Naive B cell (primary cell): ENCODE data around the gene NDUFB2. TPM values are rescaled to one million over a fixed set of nuclear protein-coding genes. Genes with fewer than 3 reads are reported as not detected.
A peak's percentile ranks its signal among the peaks of the same experiment; 100 is the strongest.
"Not testable (repeated sequence)": the region's sequence is repeated elsewhere in the genome, so short reads cannot be mapped to it uniquely, and the experiment has no call there.

Source experiments
- ATAC-seq, 2 donors: fragments of 150-1000 bp; cut with Tn5 transposase; 2 replicates each; pipeline ENCODE4 v1.10.0; 2021; ENCODE audit warnings: low read depth in 2 of 2, mild to moderate bottlenecking in 2 of 2, moderate library complexity in 2 of 2
- DNase-seq: peaks from one replicate; pipeline ENCODE4 v3.0.0; 2022
- H3K27ac Mint-ChIP-seq, 6 donors: one replicate each; pipeline ENCODE4 v1.8.0; 2020 to 2022; ENCODE audit warnings: mild to moderate bottlenecking in 6 of 6, mixed read lengths in 6 of 6, moderate library complexity in 5 of 6, inconsistent platforms in 2 of 6
- H3K27me3 Mint-ChIP-seq, 3 donors: one replicate each; pipeline ENCODE4 v1.8.0; 2021 to 2022; ENCODE audit warnings: mixed read lengths in 3 of 3, mild to moderate bottlenecking in 1 of 3
- H3K36me3 Mint-ChIP-seq, 2 donors: one replicate each; pipeline ENCODE4 v1.8.0; 2020 to 2022; ENCODE audit warnings: mixed read lengths in 2 of 2, inconsistent platforms in 1 of 2, mild to moderate bottlenecking in 1 of 2
- H3K4me1 Mint-ChIP-seq, 3 donors: one replicate each; pipeline ENCODE4 v1.8.0; 2020 to 2022; ENCODE audit warnings: mixed read lengths in 3 of 3, inconsistent platforms in 1 of 3, mild to moderate bottlenecking in 1 of 3, moderate library complexity in 1 of 3
- H3K4me3 Mint-ChIP-seq, 8 donors: one replicate each; pipeline ENCODE4 v1.8.0; 2020 to 2022; ENCODE audit warnings: mild to moderate bottlenecking in 8 of 8, mixed read lengths in 8 of 8, moderate library complexity in 8 of 8, inconsistent platforms in 2 of 8
- H3K9me3 Mint-ChIP-seq, 7 donors: one replicate each; pipeline ENCODE4 v1.8.0; 2020 to 2022; ENCODE audit warnings: mixed read lengths in 7 of 7, mild to moderate bottlenecking in 5 of 7, inconsistent platforms in 2 of 7, moderate library complexity in 1 of 7
- polyA plus RNA-seq, 6 donors: library from polyadenylated mRNA; unstranded; fragments of 300-500 nt; fragmentation: Illumina TruSeq; gene quantifications; one replicate each; pipeline ENCODE4 v1.2.3, GENCODE V29; 2021; ENCODE audit warnings: low read depth in 6 of 6

NDUFB2 gene
- polyA plus RNA-seq, 6 donors from 2014 or later: 298 to 433 (median 362) TPM

DNA sequence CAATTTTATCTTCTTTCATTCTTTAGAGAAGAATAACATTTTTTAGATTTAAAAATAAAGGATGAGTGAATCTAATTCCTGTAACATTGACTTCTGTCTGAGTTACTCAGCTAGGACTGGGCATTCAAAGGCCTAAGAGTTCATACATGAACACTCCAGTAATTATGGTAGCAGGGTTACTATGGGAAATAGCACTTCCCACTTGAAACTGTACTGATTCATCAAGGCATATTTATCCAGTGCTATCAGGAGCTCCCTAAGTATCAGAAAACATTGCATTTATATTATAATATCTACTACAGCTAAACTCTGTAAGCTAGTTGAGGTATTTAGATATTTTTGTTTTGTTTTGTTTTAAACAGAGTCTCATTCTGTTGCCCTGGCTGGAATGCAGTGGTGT, 41.8 kb downstream of the NDUFB2 start:
- H3K4me1 Mint-ChIP-seq: no peaks in the 10 kb centered on the region
- peaks cover 16 to 18% of the 10 kb centered on the region in 2 donors for H3K36me3 Mint-ChIP-seq
- ATAC-seq (no peak), DNase-seq (no peak)
- H3K4me3 Mint-ChIP-seq: no peak overlapping the region
- H3K27me3 Mint-ChIP-seq: no peaks in the 10 kb centered on the region
- H3K9me3 Mint-ChIP-seq: no peaks in the 10 kb centered on the region
- H3K27ac Mint-ChIP-seq: no peak overlapping the region

DNA sequence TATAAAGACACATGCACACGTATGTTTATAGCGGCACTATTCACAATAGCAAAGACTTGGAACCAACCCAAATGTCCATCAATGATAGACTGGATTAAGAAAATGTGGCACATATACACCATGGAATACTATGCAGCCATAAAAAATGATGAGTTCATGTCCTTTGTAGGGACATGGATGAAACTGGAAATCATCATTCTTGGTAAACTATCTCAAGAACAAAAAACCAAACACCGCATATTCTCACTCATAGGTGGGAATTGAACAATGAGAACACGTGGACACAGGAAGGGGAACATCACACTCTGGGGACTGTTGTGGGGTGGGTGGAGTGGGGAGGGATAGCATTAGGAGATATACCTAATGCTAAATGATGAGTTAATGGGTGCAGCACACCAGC, 46.7 kb downstream of the NDUFB2 start:
- not testable (repeated sequence) for ATAC-seq, H3K27me3 Mint-ChIP-seq, H3K4me3 Mint-ChIP-seq, DNase-seq, H3K9me3 Mint-ChIP-seq, H3K27ac Mint-ChIP-seq
- Mint-ChIP-seq H3K4me1 (peaks cover 10 to 12% (median 10%) of the 10 kb centered on the region in 3 donors), H3K36me3 (peaks cover 7 to 21% of the 10 kb centered on the region in 2 donors)

DNA sequence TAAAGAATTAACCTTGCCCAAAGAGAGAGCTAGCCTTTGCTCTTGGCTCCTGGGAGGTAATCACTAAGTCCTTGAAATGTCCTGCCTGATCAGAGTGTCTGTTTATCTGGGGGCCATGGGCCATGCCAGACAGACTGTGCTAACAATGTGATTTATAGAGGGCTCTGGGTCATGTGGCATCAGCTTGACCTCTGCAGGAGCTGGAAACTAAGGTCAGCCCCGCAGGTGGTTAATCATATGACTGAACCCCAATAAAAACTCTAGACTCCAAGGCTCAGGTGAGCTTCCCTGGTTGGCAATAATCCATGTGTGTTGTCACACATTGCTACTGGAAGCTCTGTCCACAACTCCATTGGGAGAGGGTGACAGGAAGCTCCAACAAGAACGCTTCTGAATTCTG, 47.5 kb downstream of the NDUFB2 start:
- H3K27me3 Mint-ChIP-seq: no peaks in the 10 kb centered on the region
- no peak overlapping the region for H3K27ac Mint-ChIP-seq
- ATAC-seq (no peak), DNase-seq (no peak)
- H3K4me1 Mint-ChIP-seq: peaks cover 10 to 12% (median 10%) of the 10 kb centered on the region in 3 donors
- peaks cover 7 to 17% of the 10 kb centered on the region in 2 donors for H3K36me3 Mint-ChIP-seq
- no peaks in the 10 kb centered on the region for H3K9me3 Mint-ChIP-seq
- H3K4me3 Mint-ChIP-seq: no peak overlapping the region

DNA sequence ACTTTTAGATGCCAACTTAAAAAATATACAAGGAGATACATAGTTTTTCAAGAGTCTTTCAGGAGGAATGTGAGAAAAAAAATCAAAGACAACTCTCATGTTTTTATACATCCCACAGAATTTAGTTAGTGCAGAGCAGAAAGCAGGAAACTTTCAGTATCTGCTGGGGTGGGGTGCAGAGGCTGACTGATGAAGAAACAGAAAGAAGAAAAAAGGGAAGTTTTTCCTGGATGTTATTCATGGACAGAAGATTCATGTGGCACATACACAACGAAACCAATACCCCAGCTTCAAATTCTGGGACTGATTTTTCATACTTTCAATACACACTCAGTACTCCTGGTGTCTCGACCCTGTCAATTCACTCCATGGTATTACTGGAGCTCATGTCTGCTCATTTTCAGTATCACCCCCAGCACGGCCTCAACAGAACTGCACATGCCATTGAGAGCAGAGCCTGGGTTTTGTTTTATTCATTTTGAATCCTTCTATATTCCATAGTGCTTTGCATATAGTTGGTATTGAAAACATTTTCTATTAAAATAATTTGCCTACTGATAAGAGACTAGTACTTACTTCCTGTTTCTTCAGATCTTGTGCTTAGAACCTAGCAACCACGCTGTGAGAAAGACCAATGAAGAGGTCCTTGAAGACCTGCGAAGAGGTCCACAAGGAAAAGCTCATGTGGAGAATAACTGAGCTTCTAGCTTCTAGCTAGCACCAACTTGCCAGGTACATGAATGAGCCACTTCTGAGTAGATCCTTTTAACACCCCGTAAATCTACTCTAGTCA, 49.0 kb downstream of the NDUFB2 start:
- H3K4me1 Mint-ChIP-seq: peaks cover 10 to 12% (median 10%) of the 10 kb centered on the region in 3 donors
- H3K4me3 Mint-ChIP-seq: peak overlapping the region in 1 of 8 donors; percentile 47
- H3K27me3 Mint-ChIP-seq: no peaks in the 10 kb centered on the region
- ATAC-seq (peak; percentile 71 to 72), DNase-seq (peak; percentile 6)
- H3K9me3 Mint-ChIP-seq: no peaks in the 10 kb centered on the region
- peak overlapping the region in 4 of 6 donors; percentile 63 to 75 (median 74) for H3K27ac Mint-ChIP-seq
- H3K36me3 Mint-ChIP-seq: peaks cover 0 to 20% of the 10 kb centered on the region in 2 donors

DNA sequence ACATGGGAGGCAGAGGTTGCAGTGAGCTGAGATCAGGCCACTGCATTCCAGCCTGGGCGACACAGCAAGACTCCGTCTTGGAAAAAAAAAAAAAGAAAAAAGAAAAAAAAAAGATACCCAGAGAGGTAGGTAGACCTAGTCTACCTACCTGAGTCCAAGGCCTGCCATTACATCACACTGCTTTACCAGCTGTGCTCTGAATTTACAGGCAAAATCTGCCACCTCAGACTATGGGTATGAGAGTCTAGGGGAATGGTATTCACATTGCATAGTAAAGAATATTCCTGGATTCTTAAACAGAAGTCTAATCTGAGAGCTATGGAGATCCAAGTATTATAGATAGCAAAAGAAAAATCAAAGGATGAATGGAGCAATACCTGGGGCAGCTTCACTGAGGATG, 50.2 kb downstream of the NDUFB2 start:
- H3K36me3 Mint-ChIP-seq: peaks cover 0 to 20% of the 10 kb centered on the region in 2 donors
- no peak overlapping the region for H3K4me3 Mint-ChIP-seq
- peaks cover 10 to 12% (median 10%) of the 10 kb centered on the region in 3 donors for H3K4me1 Mint-ChIP-seq
- no peaks in the 10 kb centered on the region for H3K9me3 Mint-ChIP-seq
- no peaks in the 10 kb centered on the region for H3K27me3 Mint-ChIP-seq
- no peak overlapping the region for H3K27ac Mint-ChIP-seq
- ATAC-seq (no peak), DNase-seq (no peak)

DNA sequence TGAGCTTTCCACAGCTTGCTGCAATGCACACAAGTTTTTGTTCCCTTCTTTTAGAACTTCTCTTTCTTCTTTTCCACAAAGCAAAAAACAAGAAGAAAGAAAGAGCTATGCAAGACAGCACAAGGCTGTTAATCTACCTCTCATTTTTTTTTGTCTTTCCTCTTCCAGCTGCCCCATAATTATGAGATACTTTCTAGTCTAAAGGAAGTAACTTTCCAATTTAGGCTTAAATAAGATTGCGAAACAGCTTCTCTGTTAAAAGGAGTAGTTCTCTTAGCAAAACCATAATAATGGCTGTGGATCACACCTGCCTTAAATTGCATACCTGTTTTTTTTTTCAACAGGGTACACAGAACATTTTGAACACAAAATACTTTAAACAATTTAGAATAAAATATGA, 56.0 kb downstream of the NDUFB2 start:
- ATAC-seq (no peak), DNase-seq (no peak)
- no peak overlapping the region for H3K4me3 Mint-ChIP-seq
- no peaks in the 10 kb centered on the region for H3K9me3 Mint-ChIP-seq
- H3K27ac Mint-ChIP-seq: peak overlapping the region in 1 of 6 donors; percentile 8
- H3K27me3 Mint-ChIP-seq: no peaks in the 10 kb centered on the region
- H3K36me3 Mint-ChIP-seq: peaks cover 5 to 19% of the 10 kb centered on the region in 2 donors
- no peaks in the 10 kb centered on the region for H3K4me1 Mint-ChIP-seq

DNA sequence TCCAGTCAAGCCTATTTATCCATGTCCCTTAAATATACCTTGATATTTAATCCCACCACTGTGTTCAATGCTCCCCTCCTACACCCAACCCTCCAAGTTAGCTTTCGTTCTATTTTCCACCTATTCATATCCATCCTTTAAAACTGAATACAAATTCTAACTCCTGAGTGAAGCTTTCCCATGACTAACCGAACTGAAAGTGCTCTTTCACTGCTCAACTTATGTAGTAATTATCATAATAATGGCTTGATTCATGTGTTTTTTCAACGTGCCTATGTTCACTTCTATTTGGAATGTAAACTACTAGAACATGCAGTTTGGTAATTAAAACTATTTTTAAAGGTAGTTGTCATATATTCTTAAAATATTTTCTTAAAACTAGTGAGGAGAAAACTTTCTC, 58.0 kb downstream of the NDUFB2 start:
- Mint-ChIP-seq H3K27me3 (no peaks in the 10 kb centered on the region), H3K36me3 (peaks cover 9 to 14% of the 10 kb centered on the region in 2 donors), H3K4me3 (no peak overlapping the region), H3K9me3 (peaks cover 0 to 1% (median 0%) of the 10 kb centered on the region in 7 donors), H3K4me1 (no peaks in the 10 kb centered on the region), H3K27ac (peak overlapping the region in 1 of 6 donors; percentile 47)
- ATAC-seq: no peak
- no peak for DNase-seq

Other genes with a start within 250 kb of the NDUFB2 start
- gene MKRN1, start 217.2 kb upstream of the NDUFB2 start, polyA plus RNA-seq: 100 to 1,000 TPM in 5 of 6 donors, 10 to 100 TPM in 1; 99.0 to 151 (median 120) TPM
- under 1 TPM in 2 of 6 donors, not detected in 4; 0.30 to 0.98 TPM for gene DENND2A, start 55.9 kb upstream of the NDUFB2 start, polyA plus RNA-seq
- 10 to 100 TPM; 24.4 to 38.8 (median 33.7) TPM for gene ADCK2, start 23.8 kb upstream of the NDUFB2 start, polyA plus RNA-seq
- gene BRAF, start 228.2 kb downstream of the NDUFB2 start, polyA plus RNA-seq: 10 to 100 TPM; 14.8 to 27.9 (median 21.1) TPM